GM10266 (cell line): Measurements from ENCODE around the gene S1PR5.

Experiments
- DNase-seq: peaks from one replicate; pipeline ENCODE4 v3.0.0; 2012; ENCODE audit errors: extremely low spot score
- CTCF ChIP-seq: IDR thresholded peaks from 2 replicates; pipeline ENCODE4 v1.5.1; 2012; ENCODE audit warnings: mild to moderate bottlenecking, low read depth; ENCODE audit not compliant: control insufficient read depth, insufficient read depth; ENCODE audit errors: missing control alignments

S1PR5 gene

GRCh38 chr19:10502524-10503001 lies 14.7 kb downstream of the S1PR5 start:
- DNase-seq = peak; percentile 98
- no peak for TF ChIP-seq CTCF

- no peak for TF ChIP-seq CTCF
- peak; percentile 76 for DNase-seq
These were observed 15.2 kb downstream of the S1PR5 start for GRCh38 chr19:10501971-10502523.

- peak; percentile 8 for DNase-seq
- no peak for TF ChIP-seq CTCF
These were observed 17.0 kb downstream of the S1PR5 start for GRCh38 chr19:10500247-10500592.

GRCh38 chr19:10499550-10500246 lies 17.5 kb downstream of the S1PR5 start:
- no peak for DNase-seq

GRCh38 chr19:10497371-10497770 lies 19.9 kb downstream of the S1PR5 start:
- DNase-seq = no peak
- no peak for TF ChIP-seq CTCF

More at GRCh38 chr19:10499550-10500246, 17.5 kb downstream of the S1PR5 start:
- no peak for TF ChIP-seq CTCF

- no peak for TF ChIP-seq CTCF
- DNase-seq = no peak
These were observed 25.7 kb downstream of the S1PR5 start for GRCh38 chr19:10491472-10492047.

- DNase-seq = no peak
- no peak for TF ChIP-seq CTCF
These were observed 30.7 kb downstream of the S1PR5 start for GRCh38 chr19:10486551-10486950.
